CD8-positive, alpha-beta memory T cell (primary cell): ENCODE results near the gene RDH5. TPM values are rescaled to one million over a fixed set of nuclear protein-coding genes. Genes with fewer than 3 reads are reported as not detected.
A peak's percentile ranks its signal among the peaks of the same experiment; 100 is the strongest.

Experiments used
- CTCF ChIA-PET: fragments of 350-600 bp; sonication (Branson Sonifier 250); formaldehyde crosslinking; loops from one replicate; lab custom pipeline; 2021; ENCODE audit warnings: antibody characterized with exemption; lab: Charles Lee
- POLR2A ChIA-PET: fragments of 350-600 bp; sonication (Branson Sonifier 250); formaldehyde crosslinking; loops from one replicate; lab custom pipeline; 2021; ENCODE audit warnings: antibody characterized with exemption; lab: Charles Lee
- DNase-seq, 5 donors: peaks; one replicate each; pipeline versions ENCODE4 v3.0.0 to v3.0.0-alpha.2; 2020 to 2022; ENCODE audit warnings: mixed read lengths in 1 of 5
- H3K27ac ChIP-seq: one replicate; pipeline ENCODE4 v1.7.0; 2013; ENCODE audit warnings: low read depth, mild to moderate bottlenecking, low read length, moderate library complexity
- H3K27me3 ChIP-seq: 2 replicates; pipeline ENCODE4 v1.7.0; 2013; ENCODE audit warnings: low read length, mild to moderate bottlenecking; ENCODE audit not compliant: insufficient read depth, poor library complexity, severe bottlenecking
- H3K36me3 ChIP-seq: 2 replicates; pipeline ENCODE4 v1.7.0; 2013; ENCODE audit warnings: mild to moderate bottlenecking, low read length, moderate library complexity; ENCODE audit not compliant: insufficient read depth
- H3K4me1 ChIP-seq: 2 replicates; pipeline ENCODE4 v1.7.0; 2013; ENCODE audit warnings: mild to moderate bottlenecking, low read length, moderate library complexity; ENCODE audit not compliant: insufficient read depth
- H3K4me3 ChIP-seq: 2 replicates; pipeline ENCODE4 v1.7.0; 2013; ENCODE audit warnings: mild to moderate bottlenecking, low read length
- H3K9me3 ChIP-seq: 2 replicates; pipeline ENCODE4 v1.7.0; 2013; ENCODE audit warnings: mild to moderate bottlenecking, low read length
- H3K27ac Mint-ChIP-seq, 8 donors: one replicate each; pipeline ENCODE4 v1.8.0; 2020 to 2021; ENCODE audit warnings: mixed read lengths in 8 of 8, mild to moderate bottlenecking in 6 of 8, inconsistent platforms in 3 of 8, moderate library complexity in 3 of 8
- H3K27me3 Mint-ChIP-seq, 2 donors: one replicate each; pipeline ENCODE4 v1.8.0; 2020 to 2021; ENCODE audit warnings: mixed read lengths in 2 of 2, mild to moderate bottlenecking in 1 of 2, moderate library complexity in 1 of 2
- H3K36me3 Mint-ChIP-seq, 3 donors: one replicate each; pipeline ENCODE4 v1.8.0; 2020 to 2021; ENCODE audit warnings: mixed read lengths in 3 of 3, inconsistent platforms in 1 of 3, mild to moderate bottlenecking in 1 of 3
- H3K4me1 Mint-ChIP-seq, 3 donors: one replicate each; pipeline ENCODE4 v1.8.0; 2020 to 2021; ENCODE audit warnings: mixed read lengths in 3 of 3, inconsistent platforms in 1 of 3, mild to moderate bottlenecking in 1 of 3
- H3K4me3 Mint-ChIP-seq, 7 donors: one replicate each; pipeline ENCODE4 v1.8.0; 2020 to 2021; ENCODE audit warnings: mixed read lengths in 7 of 7, mild to moderate bottlenecking in 6 of 7, moderate library complexity in 4 of 7, inconsistent platforms in 2 of 7
- H3K9me3 Mint-ChIP-seq, 5 donors: one replicate each; pipeline ENCODE4 v1.8.0; 2020 to 2022; ENCODE audit warnings: mixed read lengths in 5 of 5, mild to moderate bottlenecking in 3 of 5, moderate library complexity in 2 of 5, inconsistent platforms in 1 of 5
- polyA plus RNA-seq: library from polyadenylated mRNA; unstranded; fragments of 300-500 nt; fragmentation: Illumina TruSeq; gene quantifications from one replicate; pipeline ENCODE4 v1.2.3, GENCODE V29; 2021
- total RNA-seq, 2 experiments: library from RNA; stranded (reverse); gene quantifications; one replicate each; pipeline ENCODE4 v1.2.3, GENCODE V29; 2021

Gene RDH5
- total and polyA plus RNA-seq, 3 experiments from 2014 or later = 0.90 to 8.5 (median 8.1) TPM

- peak overlapping the region; percentile 79 for H3K27ac ChIP-seq
- no peaks in the 10 kb centered on the region for H3K27me3 ChIP-seq
- Mint-ChIP-seq H3K9me3 (no peaks in the 10 kb centered on the region), H3K27me3 (peaks cover 0 to 5% of the 10 kb centered on the region in 2 donors), H3K4me1 (peaks cover 31 to 62% (median 33%) of the 10 kb centered on the region in 3 donors), H3K4me3 (peak overlapping the region; percentile 82 to 97 (median 93)), H3K36me3 (peaks cover 0 to 25% (median 0%) of the 10 kb centered on the region in 3 donors), H3K27ac (peak overlapping the region; percentile 89 to 98 (median 95))
- H3K4me3 ChIP-seq = peak overlapping the region; percentile 98
- H3K4me1 ChIP-seq = peaks cover 24% of the 10 kb centered on the region
- no peak for DNase-seq
- H3K9me3 ChIP-seq = no peaks in the 10 kb centered on the region
- CTCF ChIA-PET = interaction anchor here (0.8 to 3.8 kb wide), 6 partner anchors 8 to 212 kb away, joined by 3 to 37 read pairs (median 4); partner anchors contain the start of gene DNAJC14
- POLR2A ChIA-PET = interaction anchor here (0.9 to 2.3 kb wide), 7 partner anchors 13 to 970 kb away, joined by 3 to 8 read pairs (median 4); partner anchors contain the start of genes CD63, DNAJC14, ORMDL2 and RAB5B
- no peaks in the 10 kb centered on the region for H3K36me3 ChIP-seq
Observed at GRCh38 chr12:55716582-55716957, 3.6 kb upstream of the RDH5 start.

GRCh38 chr12:55717011-55718007 lies 2.9 kb upstream of the RDH5 start:
- DNase-seq = no peak
- H3K36me3 Mint-ChIP-seq = peaks cover 0 to 26% (median 0%) of the 10 kb centered on the region in 3 donors
- no peaks in the 10 kb centered on the region for H3K9me3 Mint-ChIP-seq
- peaks cover 0 to 5% of the 10 kb centered on the region in 2 donors for H3K27me3 Mint-ChIP-seq
- Histone ChIP-seq H3K4me1 (peaks cover 24% of the 10 kb centered on the region), H3K4me3 (peak overlapping the region; percentile 98), H3K9me3 (no peaks in the 10 kb centered on the region), H3K27me3 (no peaks in the 10 kb centered on the region), H3K27ac (no peak overlapping the region), H3K36me3 (no peaks in the 10 kb centered on the region)
- ChIA-PET POLR2A (interaction anchor here (1.0 to 2.3 kb wide), 3 partner anchors 21 to 472 kb away, joined by 3 to 8 read pairs (median 3); partner anchors contain the start of genes RAB5B and SMARCC2), CTCF (interaction anchor here (1.0 to 3.8 kb wide), 4 partner anchors 12 to 211 kb away, joined by 3 to 37 read pairs (median 4); no protein-coding TSS in a partner anchor)
- peak overlapping the region; percentile 82 to 97 (median 93) for H3K4me3 Mint-ChIP-seq
- H3K27ac Mint-ChIP-seq = peak overlapping the region in 7 of 8 donors; percentile 84 to 98 (median 95)
- H3K4me1 Mint-ChIP-seq = peaks cover 31 to 65% (median 33%) of the 10 kb centered on the region in 3 donors

DNA sequence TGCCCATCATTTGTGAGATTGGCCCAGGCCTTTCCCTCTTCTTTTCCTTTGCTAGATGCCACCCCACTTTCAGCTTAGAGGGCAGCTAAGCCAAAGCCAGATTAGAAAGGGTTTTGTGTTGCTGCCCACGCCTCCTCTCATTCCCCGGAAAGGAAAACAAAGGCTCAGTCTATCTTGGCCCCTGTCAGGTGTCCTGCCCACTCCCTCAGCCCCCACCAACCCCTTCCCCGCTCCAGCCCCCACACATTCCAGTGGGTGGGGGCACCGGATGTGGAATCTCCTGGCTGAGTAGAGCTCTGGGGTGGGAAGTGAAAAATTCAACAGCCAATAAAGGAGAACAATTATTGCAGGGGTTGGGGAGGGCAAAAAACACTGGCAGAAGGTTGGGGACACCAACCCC lies 2.2 kb upstream of the RDH5 start:
- Histone ChIP-seq H3K27ac (no peak overlapping the region), H3K4me3 (no peak overlapping the region), H3K36me3 (no peaks in the 10 kb centered on the region), H3K27me3 (no peaks in the 10 kb centered on the region), H3K4me1 (peaks cover 24% of the 10 kb centered on the region), H3K9me3 (no peaks in the 10 kb centered on the region)
- Mint-ChIP-seq H3K27me3 (peaks cover 0 to 5% of the 10 kb centered on the region in 2 donors), H3K27ac (peak overlapping the region in 4 of 8 donors; percentile 35 to 98 (median 52)), H3K9me3 (no peaks in the 10 kb centered on the region), H3K36me3 (peaks cover 0 to 26% (median 0%) of the 10 kb centered on the region in 3 donors), H3K4me1 (peaks cover 31 to 65% (median 33%) of the 10 kb centered on the region in 3 donors), H3K4me3 (peak overlapping the region in 5 of 7 donors; percentile 5 to 94 (median 90))
- POLR2A ChIA-PET = interaction anchor here (1.3 kb wide), 1 partner anchor 256 kb away, joined by 3 read pairs; the partner anchor contains the start of gene RAB5B
- DNase-seq = no peak
- CTCF ChIA-PET = interaction anchor here (1.0 to 3.8 kb wide), 2 partner anchors 12 to 19 kb away, joined by 3 to 37 read pairs; no protein-coding TSS in a partner anchor

DNA sequence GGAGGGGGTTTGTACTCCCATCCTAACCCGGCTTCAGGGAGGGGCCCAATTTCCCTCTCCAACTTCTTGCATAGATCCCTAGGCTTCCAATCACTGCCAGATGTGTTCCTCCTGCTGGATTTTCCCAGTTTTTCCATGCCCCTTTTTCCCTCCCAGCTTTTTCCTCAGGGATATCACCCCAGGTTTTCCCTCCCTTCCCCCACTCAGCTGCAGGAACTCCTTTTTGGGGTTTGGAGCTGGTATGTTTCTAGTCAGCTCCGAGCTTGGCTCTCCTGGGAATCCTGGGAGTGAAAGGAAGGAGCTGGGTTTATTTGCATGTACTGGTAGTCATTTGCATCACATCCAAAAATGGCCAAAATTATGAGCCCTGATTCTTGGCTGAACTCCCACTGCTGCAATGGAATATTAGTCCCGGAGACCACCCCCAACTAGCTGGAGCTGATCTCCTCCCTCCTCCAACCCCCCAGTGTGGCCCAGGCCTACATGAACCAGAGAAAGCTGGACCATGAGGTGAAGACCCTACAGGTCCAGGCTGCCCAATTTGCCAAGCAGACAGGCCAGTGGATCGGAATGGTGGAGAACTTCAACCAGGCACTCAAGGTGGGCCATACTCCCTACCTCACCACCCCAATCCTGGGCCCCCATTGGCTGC lies 1.4 kb upstream of the RDH5 start:
- Histone ChIP-seq H3K27me3 (no peaks in the 10 kb centered on the region), H3K4me3 (no peak overlapping the region), H3K4me1 (peaks cover 24% of the 10 kb centered on the region), H3K9me3 (no peaks in the 10 kb centered on the region), H3K36me3 (no peaks in the 10 kb centered on the region), H3K27ac (no peak overlapping the region)
- DNase-seq = no peak
- ChIA-PET POLR2A (interaction anchor here (0.6 kb wide), 1 partner anchor 13 kb away, joined by 5 read pairs; no protein-coding TSS in a partner anchor), CTCF (interaction anchor here (1.0 to 6.9 kb wide), 4 partner anchors 11 to 19 kb away, joined by 3 to 67 read pairs (median 28); partner anchors contain the start of gene CD63)
- H3K27me3 Mint-ChIP-seq = peaks cover 0 to 5% of the 10 kb centered on the region in 2 donors
- peak overlapping the region in 2 of 7 donors; percentile 30 to 39 for H3K4me3 Mint-ChIP-seq
- H3K36me3 Mint-ChIP-seq = peaks cover 0 to 33% (median 2%) of the 10 kb centered on the region in 3 donors
- H3K9me3 Mint-ChIP-seq = no peaks in the 10 kb centered on the region
- peak overlapping the region in 4 of 8 donors; percentile 17 to 61 (median 54) for H3K27ac Mint-ChIP-seq
- H3K4me1 Mint-ChIP-seq = peaks cover 31 to 65% (median 33%) of the 10 kb centered on the region in 3 donors

GRCh38 chr12:55719371-55719770 lies 822 bp upstream of the RDH5 start:
- peaks cover 31 to 65% (median 33%) of the 10 kb centered on the region in 3 donors for H3K4me1 Mint-ChIP-seq
- Histone ChIP-seq H3K27ac (no peak overlapping the region), H3K9me3 (no peaks in the 10 kb centered on the region), H3K27me3 (no peaks in the 10 kb centered on the region), H3K36me3 (no peaks in the 10 kb centered on the region), H3K4me3 (no peak overlapping the region), H3K4me1 (peaks cover 24% of the 10 kb centered on the region)
- H3K4me3 Mint-ChIP-seq = peak overlapping the region in 1 of 7 donors; percentile 30
- CTCF ChIA-PET = interaction anchor here (1.5 to 6.9 kb wide), 3 partner anchors 10 to 63 kb away, joined by 5 to 67 read pairs (median 20); partner anchors contain the start of gene CD63
- H3K9me3 Mint-ChIP-seq = no peaks in the 10 kb centered on the region
- DNase-seq = no peak
- H3K27me3 Mint-ChIP-seq = peaks cover 0 to 5% of the 10 kb centered on the region in 2 donors
- H3K36me3 Mint-ChIP-seq = peaks cover 0 to 37% (median 2%) of the 10 kb centered on the region in 3 donors
- POLR2A ChIA-PET = interaction anchor here (0.6 to 0.8 kb wide), 2 partner anchors 12 to 18 kb away, joined by 3 to 5 read pairs; no protein-coding TSS in a partner anchor
- H3K27ac Mint-ChIP-seq = peak overlapping the region in 4 of 8 donors; percentile 17 to 80 (median 54)

DNA sequence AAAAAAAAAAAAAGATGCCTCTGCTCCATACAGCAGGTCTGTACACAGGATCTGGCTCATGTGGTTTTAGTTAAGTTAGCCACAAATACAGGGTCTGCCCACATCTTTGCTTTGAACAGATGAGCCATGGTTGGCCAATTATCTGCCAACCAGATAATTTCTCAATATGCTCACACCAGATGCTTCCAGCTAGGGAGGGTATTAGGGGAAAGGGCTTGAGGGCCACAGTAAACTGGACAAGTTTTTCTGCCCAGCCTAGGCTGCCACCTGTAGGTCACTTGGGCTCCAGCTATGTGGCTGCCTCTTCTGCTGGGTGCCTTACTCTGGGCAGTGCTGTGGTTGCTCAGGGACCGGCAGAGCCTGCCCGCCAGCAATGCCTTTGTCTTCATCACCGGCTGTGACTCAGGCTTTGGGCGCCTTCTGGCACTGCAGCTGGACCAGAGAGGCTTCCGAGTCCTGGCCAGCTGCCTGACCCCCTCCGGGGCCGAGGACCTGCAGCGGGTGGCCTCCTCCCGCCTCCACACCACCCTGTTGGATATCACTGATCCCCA lies 776 bp downstream of the RDH5 start:
- no peak overlapping the region for H3K27ac ChIP-seq
- no peaks in the 10 kb centered on the region for H3K27me3 ChIP-seq
- H3K9me3 ChIP-seq = no peaks in the 10 kb centered on the region
- peaks cover 0 to 44% (median 4%) of the 10 kb centered on the region in 3 donors for H3K36me3 Mint-ChIP-seq
- peaks cover 20% of the 10 kb centered on the region for H3K4me1 ChIP-seq
- peak overlapping the region in 1 of 7 donors; percentile 44 for H3K4me3 Mint-ChIP-seq
- ChIA-PET POLR2A (interaction anchor here (0.5 kb wide), 1 partner anchor 249 kb away, joined by 10 read pairs; no protein-coding TSS in a partner anchor), CTCF (interaction anchor here (1.5 to 6.9 kb wide), 3 partner anchors 9 to 64 kb away, joined by 5 to 67 read pairs (median 20); partner anchors contain the start of gene CD63)
- H3K4me3 ChIP-seq = no peak overlapping the region
- no peaks in the 10 kb centered on the region for H3K9me3 Mint-ChIP-seq
- DNase-seq = no peak
- peaks cover 0 to 1% of the 10 kb centered on the region in 2 donors for H3K27me3 Mint-ChIP-seq
- H3K4me1 Mint-ChIP-seq = peaks cover 30 to 67% (median 35%) of the 10 kb centered on the region in 3 donors
- H3K36me3 ChIP-seq = no peaks in the 10 kb centered on the region
- H3K27ac Mint-ChIP-seq = peak overlapping the region in 2 of 8 donors; percentile 17 to 18
